GM23338 (cell line): ENCODE measurements around the gene MSANTD1.

Source experiments
- CTCF ChIP-seq, 2 experiments: fragments of 200-600 bp in 1 of 2; sonication (generic) in 1 of 2; conservative IDR thresholded peaks; 2 replicates each; pipeline versions ENCODE4 v1.5.1 to v1.6.1; 2016 to 2017; ENCODE audit warnings: antibody characterized with exemption in 2 of 2, low read depth in 2 of 2, mild to moderate bottlenecking in 2 of 2, moderate library complexity in 1 of 2
- EZH2 ChIP-seq: fragments of 200-600 bp; sonication (generic); IDR thresholded peaks from one replicate; pipeline ENCODE4 v1.8.0; 2017; ENCODE audit warnings: antibody characterized with exemption, mild to moderate bottlenecking, low read depth; ENCODE audit not compliant: unreplicated experiment

GRCh38 chr4:3285558-3286334 lies 36.8 kb downstream of the MSANTD1 start:
- no peak for TF ChIP-seq CTCF (conservative IDR thresholded peaks at IDR 0.05; ENCODE audit: low read depth in 2 of 2)
- TF ChIP-seq EZH2, result no peak
